ENCODE data around the gene TMX1.
A peak's percentile ranks its signal among the peaks of the same experiment; 100 is the strongest.

The TMX1 gene

DNA sequence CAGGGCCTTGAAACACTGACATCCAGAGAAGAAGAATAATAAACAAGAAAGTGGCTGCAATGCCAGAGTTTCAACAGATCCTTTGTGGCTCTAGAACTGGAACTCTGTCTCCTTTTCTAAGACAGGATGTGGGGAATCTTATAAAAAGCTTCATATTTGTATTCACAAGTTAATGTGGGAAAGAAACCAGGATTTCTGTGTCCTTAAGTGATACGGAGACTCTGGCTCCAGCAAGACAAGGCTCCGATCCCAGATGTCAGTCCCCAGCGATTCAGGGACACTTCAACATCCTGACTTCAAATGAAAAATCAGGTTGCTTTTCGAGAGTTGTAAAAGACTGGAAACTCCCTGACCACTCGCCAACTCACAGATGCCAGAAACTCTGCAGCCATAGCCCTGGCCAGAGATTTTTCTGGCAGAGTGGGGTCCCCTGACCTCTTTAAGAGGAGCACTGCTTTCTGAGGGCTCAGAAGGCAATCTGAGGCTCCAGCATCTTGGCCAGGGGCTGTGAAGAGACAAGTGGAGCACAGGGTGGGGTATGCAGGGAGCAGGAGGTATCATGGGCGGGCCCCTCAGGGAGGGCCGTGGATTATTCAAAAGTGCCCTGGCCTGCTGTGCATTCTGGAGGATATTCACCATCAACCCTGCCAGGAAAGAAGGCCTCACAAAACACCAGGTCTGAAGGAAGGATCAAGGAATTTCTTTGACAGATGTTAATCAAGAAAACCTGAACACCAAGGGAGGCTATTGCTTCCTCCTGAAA, 53.3 kb downstream of the TMX1 start:
- DNase-seq, result peak in 16 of 51 donors; percentile 1 to 39 (median 15)

DNA sequence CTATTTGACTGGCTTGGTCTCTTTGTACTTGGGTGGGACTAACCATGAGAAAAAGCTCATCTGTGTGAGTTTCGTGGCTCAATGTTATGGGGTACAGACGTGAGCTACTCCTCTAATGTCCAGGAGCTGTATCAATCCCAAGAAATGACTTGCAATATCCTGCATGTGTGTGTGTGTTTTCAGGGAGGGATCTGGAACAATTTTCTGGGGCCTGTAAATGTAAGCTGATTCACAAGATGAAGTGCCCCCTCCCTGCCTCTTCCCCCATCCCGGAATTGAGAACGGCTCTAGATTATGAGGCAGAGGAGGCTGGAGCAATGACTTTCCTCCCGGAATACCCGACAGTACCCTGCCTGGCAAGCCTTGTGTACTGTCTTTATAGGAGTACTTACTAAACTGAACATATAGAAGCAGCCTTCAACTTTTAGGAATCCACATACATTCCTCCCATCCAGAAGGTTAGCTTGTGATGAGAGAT, 53.9 kb downstream of the TMX1 start:
- DNase-seq, result no peak

DNA sequence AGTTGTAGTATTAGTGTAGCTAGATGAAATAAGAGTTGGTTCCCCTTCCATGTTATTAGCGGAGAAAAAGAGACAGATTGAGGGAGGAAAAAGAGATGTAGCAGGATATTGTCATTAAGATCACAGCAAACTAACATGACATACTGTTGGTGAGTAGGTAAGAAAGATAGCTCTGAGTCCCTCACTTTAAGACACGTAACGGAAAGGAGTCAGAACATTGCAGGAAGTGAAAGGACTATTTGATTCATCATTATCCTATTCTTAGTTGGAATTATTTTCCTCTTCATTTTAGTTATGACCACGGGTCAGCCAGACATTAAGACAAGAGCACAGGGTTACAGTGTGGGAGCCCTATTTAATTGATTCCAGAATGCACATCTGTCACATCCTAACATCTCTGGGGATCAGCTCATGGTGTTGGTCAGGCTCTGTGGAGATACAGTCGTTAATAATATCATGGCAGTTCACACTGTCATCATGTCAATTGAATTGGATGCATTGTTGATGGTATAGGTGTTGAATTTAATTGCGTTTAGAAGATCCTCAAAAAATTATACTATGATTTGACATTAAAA, 55.0 kb downstream of the TMX1 start:
- no peak for DNase-seq

DNA sequence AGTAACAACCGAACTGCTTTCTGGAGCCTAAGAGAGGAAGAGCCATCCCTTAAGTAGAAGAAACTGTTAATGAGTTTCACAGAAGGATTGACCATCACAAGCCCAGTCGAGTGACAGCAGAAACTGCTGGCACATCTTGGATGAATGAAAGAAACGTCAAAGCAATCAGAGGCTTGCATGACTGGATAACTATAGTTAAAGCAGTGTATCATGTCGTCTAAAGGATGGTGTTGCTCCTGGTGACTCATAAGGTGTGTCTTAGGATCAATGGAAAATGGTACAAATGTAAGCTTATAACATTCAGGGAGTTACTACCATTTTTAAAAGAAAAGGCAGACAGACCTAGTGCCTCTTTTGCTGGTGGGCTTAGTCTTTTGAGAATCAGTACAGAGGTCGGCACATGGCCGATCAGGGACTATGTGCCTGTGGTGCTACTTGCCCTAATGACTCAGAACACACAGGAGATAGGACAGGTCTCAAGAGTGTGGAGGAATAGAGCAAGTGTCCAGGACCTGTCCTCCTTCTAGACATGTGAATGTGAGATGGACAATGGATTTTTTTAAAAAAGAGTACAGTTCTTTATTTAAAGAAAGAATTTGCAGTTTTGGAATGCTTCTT, 55.7 kb downstream of the TMX1 start:
- no peak for DNase-seq

DNA sequence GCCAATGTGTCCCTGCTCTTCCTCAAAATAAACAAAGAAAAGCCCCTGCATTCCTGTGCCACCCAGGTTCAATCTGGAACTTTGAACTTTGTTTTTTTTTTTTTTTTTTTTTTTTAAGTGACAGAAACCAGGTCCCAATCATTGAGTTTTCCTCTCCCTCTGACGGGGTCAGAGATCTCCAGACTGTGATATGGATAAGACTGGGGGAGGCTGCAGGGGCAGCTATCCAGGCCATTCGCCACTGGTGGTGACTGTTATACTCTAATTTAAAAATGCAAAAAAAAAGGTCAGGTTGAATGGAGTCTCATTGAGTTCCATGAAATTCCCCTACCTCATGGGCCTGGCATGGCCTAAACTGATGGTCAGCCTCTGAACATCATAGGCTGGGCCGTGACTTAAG, 57.0 kb downstream of the TMX1 start:
- no peak for DNase-seq

DNA sequence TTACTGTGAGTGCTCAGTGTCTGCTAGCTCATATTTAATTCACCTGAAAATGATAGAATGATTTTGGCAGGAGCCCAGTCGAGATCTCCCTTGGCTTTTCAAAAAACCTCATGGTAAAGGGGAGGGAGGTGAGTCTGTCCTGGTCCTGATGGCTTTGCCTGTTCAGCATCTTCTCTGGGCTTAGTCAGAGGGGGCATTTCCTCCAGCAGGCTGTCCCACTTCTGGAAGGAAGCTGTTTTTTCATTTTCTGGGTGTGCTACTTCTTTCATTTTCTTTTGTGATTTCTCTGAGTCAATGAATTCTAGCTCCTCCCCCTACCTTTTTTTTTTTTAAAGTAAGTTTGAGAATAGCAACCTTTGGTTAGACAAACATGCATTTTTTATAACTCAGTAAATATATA, 58.8 kb downstream of the TMX1 start:
- no peak for DNase-seq

DNA sequence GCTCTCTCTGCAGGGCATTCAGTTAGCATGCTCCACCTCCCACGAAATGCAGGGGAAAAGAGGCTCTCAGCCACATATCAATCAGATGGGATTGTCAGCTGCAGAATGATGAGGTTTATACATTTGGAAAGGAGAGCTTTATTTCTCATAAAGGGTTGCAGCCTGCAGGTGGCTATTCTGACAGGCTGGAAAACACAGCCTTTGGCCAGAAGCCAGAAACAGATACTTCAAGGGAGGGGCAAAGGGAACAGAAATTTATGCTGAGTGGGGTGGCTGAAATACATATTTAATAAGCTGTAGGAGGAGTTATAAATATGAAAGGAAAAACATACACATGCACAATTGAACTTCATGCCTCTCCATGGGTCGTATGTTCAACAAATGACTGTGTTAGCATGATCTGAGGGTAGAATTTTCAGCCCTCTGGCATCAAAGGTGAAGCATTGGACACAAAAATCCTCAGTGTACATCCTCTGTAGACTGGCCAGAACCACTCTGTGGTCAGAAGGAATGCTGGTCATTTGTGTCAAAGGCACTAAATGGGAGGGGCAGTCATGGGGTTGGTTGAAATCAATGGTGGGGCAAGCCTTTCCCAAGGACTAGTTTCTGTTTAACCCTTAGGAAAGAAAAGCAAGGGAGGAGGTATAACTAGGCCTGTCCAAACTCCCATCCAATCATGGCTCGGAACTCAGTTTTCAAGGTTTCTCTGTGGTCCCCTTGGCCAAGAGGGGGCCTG, 62.4 kb downstream of the TMX1 start:
- DNase-seq, result no peak

DNA sequence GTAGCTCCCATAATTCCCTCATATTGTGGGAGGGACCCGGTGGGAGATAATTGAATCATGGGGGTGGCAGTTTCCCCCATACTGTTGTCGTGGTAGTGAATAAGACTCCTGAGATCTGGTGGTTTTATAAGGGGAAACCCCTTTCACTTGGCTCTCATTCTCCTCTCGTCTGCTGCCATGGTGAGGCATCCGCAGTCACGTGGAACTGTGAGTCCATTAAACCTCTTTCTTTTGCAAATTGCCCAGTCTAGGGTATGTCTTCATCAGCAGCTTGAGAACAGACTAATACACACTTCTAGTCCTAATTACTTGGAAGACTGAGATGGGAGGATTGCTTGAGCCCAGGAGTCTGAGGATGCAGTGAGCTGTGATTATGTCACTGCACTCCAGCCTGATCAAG, 64.4 kb downstream of the TMX1 start:
- no peak for DNase-seq

DNA sequence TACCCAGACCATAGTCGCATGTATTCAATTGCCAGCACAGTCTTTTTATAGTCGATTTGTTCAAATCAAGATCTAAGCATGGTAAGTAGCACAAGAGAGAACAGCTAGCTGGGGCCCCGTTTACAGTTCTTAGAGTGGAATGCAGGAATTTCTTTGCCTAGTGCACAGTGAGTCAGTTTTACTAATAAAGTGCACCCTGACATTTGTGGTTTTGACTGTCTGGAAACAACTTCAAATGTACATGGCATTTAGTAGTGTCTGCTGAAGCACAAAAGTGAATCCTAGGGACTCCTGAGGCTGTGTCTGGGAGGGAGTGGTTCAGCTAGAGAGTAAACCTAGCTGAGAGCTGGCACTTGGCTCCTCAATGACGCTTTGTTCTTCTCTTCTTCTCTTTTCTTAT, 64.9 kb downstream of the TMX1 start:
- DNase-seq, result no peak

DNA sequence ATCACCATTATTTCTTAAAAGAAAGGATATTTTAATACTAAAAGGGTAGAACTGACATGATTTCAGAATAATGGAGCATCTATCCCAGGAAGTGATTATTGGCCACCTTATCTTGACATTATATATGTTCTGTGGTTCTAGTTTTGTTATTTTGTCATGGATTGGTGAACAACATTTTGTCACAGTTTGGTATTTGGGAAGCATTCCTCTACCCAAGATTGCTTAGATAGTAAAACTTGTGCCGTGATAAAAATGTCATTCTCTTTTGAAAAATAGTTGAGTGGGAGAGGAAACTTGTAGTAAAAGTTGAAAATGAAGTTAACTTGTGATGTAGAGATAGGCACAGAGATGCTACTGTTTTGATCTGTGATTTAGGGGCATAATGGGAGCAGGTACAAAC, 65.7 kb downstream of the TMX1 start:
- no peak for DNase-seq
